GM15510 (cell line): Measurements from ENCODE around the gene IZUMO4.

Experiments
- POLR2A ChIP-seq: IDR thresholded peaks from 3 replicates; pipeline ENCODE4 v1.6.1; 2011; ENCODE audit warnings: borderline replicate concordance; ENCODE audit not compliant: insufficient read length; ENCODE audit errors: extremely low read depth

IZUMO4 gene

DNA sequence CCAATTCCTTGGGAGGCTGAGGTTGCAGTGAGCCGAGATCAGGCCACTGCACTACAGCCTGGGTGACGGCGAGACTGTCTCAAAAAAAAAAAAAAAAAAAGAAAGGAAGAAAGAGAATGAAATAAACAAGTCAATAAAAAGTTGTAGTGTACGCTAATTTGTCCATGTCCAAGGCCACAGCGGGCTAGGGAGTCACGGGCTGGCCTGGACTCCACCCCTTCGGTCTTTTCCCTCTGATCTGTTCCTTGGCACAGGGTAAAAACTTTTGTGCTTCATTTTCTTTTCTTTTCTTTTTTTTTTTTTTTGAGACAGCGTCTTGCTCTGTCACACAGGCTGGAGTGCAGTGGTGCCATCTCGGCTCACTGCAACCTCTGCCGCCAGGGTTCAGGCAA is 26.3 kb upstream of the IZUMO4 start:
- no peak for TF ChIP-seq POLR2A

DNA sequence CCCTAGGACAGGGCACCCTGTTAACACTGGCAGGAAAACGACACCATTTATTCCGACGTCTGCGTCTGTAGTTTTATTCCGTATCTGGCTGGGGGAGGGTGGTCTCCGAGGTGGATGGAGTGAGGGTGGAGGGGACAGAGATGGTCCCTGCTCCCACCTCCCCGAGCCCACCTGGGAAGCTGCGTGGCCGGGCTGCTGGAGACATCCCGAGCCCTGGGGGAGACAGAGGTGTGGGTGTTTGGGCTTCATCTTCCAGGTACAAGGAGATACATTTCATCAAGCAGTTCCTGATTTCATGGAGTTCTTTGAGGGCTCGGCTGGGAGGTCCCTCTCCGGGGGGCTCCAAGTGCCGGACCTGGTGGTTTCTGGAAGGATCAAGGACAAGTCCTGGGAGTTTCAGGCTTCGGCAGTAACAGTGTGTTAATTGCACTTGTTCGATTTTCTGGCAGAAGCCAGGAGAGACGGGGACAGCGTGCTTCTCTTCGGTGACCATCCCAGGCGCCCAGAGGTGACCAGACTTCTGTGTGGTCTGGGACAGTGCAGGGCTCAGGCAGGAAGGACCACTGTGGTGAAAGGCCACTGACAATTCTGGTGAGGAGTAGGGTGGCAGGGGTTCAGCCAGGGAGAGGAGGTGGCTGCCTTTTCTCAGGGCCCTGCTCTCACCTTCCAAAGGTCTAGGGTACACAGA is 25.6 kb upstream of the IZUMO4 start:
- TF ChIP-seq POLR2A = no peak

DNA sequence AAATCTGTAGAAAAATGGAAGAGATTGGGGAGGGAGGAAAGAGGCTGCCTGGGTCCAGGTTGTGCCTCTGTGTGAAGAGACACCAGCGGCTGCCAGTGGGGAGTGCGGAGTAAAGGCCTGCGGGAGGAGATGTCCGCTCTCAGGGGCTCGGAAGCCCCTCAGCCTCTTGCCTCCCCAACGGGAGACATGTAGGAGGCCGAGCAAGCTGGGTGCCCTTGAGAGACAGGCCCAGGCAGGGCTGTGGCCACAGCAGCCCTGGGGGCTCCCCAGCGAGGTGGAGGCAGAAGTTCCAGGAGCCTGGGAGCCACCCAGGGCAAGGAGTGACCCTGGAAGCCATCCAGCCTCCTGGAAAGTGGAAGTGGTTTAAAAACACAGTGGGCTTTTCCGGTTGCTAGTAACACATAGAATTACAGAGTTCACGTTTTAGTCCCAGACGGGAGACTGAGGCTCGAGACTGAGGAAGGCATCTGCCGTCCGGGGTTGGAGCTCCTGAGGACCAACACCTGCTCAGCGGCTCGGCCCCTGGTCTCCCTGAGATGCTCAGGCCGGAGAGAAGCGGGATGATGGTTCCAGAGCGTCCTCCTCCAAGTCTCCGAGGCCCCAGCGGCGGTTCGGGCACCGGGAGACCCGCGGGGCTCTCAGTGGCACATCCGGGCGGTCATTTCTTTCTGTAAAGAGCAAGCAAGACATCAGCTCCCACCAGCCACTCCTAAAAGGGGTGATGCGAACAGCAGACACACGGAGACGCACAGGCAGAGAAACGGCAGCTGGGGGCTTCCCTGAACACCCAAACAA is 23.8 kb upstream of the IZUMO4 start:
- TF ChIP-seq POLR2A = no peak

DNA sequence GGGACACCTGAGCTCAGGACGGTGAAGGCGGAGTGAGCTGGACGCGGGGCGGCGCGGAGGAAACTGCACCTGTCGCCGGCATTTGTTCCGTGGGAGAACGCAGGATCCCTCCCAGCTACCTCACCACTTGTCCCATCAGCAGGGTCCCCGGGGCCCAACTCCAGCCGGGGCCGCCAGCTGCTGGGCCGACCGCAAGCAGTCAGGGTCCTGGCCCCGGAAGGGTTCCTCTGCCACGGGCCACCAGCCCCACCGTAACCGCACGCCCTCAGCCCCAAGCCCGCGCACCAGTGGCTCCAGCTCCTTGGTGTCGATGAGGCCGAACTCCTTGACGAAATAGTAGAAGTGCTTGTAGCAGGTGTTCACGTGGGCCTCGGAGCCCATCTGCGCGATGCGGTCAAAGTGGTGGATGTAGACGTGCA is 20.2 kb upstream of the IZUMO4 start:
- no peak for TF ChIP-seq POLR2A

DNA sequence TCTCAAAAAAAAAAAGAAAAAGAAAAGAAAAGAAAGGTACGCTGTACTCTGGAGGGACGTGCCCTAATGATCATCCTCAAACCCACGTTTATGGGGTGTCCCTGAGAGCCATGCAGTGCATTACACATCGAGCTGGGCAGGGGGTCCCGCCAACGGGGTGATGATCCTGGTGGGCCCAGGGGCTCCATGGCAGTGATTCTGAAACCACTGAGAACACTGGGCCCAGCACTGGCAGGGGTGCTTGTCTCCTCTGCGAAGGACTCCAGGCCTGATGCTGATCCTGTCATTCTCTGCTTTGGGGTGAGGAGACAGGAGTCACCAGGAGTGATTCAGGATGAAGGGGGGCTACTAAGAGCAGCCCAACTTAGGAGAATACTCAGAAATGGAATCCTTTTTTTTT is 19.3 kb upstream of the IZUMO4 start:
- peak; percentile 8 for TF ChIP-seq POLR2A

DNA sequence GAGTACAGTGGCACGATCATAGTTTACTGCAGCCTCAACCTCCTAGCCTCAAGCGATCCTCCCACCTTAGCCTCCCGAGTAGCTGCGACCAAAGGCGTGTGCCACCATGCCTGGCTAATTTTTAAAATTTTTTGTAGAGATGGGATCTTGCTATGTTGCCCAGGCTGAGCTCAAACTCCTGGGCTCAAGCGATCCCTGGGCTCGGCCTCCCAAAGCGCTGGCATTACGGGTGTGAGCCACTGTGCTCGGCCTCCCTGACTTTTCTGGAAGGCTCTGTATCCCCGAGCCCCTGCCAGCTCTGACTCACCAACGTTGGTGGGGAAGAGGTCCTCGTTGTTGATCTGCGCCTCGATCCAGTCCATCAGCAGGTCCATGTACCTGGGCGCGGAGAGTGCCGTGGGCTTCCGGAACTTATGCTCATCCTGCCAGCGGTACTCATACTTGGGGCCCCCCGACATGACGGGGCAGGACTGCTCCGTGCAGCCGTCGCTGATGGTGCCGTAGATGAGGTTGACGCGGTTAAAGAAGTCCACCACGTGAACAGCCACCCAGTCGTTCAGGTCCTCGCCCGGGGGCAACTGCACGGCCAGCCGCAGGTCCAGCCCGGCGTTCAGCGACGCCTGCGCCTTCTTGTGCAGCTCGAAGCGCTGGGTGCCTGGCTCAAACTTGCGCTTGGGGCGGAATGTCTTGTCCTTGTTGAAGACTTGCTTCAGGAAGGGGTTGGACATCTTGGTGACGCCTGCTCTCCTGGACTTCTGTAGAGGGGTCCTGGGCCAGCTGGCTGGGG is 18.7 kb upstream of the IZUMO4 start:
- TF ChIP-seq POLR2A = no peak

DNA sequence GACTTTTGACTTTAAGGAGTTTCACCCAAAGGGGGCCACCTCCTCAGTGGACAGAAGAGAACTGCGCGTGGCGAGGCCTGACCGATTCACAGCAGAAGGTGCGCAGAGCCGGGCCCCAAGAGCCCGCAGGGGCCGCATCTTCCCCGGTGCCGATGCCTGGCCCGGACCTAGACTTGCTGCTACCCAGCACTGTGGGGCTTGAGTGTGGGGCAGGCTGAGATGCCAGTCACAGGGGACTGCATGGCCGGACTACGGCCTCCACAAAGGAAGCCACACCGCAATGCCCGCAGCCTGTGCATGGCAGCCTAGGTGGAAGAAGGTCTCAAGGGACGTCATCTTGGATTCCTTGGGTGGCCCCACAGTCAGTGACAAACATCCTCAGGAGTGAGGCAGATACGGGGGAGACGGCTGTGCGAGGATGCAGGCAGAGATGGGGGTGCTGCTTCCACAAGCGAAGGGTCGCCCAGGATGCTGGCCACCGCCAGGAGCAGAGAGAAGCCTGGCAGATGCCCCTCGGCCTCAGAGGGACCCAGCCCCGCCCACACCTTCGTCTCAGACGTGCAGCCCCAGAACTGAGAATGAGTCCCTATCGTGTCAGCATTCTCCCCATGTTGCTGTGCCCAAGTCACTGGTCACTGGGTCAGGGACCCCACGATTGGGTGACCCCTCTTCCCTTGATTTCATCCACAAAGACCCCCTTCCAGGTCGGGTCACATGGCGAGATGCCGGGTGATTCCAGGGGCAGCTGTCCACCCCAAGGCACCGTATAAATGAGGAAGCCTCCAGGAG is 17.4 kb upstream of the IZUMO4 start:
- no peak for TF ChIP-seq POLR2A

DNA sequence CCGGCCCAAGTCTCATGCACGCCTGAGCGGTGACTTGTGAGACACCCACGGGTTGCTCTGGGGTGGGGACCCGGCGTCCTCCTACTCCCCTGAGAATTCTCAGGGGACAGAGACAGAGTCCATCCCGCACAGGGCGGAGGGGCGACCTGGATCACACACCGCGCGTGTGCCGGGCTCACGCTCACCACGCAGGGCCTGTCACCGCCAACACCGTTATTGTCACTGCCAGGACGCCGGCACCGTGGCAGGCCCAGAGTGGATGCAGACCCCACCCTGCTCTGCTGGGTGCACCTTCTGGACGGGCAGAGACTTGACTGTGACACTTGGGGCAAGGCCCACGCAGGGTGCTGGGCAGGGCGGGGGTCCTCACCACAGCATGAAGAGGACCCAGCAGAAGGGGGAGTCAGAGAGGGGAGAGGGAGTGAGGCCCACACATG is 16.8 kb upstream of the IZUMO4 start:
- TF ChIP-seq POLR2A = no peak

DNA sequence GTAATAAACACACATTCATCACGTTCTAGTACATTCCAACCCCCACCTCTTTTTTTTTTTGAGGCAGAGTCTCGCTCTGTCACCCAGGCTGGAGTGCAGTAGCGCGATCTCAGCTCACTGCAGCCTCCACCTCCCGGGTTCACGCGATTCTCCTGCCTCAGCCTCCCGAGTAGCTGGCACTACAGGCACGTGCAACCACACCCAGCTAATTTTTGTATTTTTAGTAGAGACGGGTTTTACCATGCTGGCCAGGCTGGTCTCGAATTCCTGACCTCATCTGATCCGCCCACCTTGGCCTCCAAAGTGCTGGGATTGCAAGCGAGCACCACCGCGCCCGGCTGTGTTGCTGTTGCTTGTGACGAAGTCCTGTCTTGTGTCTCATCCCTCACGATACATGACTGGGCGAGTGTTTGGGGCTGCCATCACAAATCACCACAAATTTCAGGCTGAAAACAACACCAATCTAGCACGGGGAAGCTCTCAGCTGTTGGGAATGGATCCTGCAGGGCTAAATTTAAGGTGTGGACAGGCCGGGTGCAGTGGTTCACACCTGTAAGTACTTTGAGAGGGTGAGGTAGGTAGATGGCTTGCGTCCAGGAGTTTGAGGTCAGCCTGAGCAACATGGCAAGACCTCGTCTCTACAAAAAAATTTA is 16.3 kb upstream of the IZUMO4 start:
- no peak for TF ChIP-seq POLR2A

DNA sequence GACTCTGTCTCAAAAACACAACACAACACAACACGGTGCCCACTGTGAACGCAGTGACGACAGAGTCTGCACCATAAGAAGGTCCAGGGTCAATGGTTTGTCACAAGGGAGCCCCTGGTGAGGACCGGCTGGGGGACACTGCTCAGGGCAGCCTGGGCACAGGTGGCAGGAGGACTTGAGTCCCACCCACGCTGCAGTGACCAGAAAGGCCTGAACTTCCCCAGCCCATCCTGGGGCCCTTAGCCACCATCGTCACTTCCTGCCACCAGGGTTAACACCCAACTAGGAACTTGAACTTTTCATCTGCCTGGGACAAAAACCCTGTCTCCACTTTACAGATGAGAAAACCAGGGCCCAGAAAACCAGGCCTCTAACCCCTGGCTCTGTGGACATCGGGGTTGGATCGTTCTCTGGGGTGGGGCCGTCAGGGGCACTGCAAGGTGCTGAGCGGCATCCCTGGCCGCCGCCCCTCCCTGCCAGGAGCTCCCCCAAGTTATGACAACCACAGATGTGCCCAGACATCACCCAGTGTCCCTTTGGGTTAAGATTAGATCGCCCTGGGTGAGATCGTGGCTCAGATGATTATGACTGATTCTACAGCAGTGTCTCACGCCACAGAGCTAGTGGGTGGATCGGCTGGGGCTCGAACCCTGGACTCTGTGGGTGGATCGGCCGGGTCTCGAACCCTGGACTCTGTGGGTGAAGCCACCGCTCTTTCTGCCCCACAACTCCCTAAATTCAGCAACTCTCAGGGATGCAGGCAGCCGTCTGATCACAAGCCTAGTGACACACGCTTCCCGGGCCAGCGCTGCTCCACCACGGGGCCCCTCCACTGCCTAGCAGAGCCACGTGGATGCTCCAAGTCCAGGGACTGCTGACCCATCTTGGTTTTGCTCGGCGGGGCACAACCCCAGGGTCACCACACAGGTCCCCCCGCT is 14.6 kb upstream of the IZUMO4 start:
- peak; percentile 40 for TF ChIP-seq POLR2A

DNA sequence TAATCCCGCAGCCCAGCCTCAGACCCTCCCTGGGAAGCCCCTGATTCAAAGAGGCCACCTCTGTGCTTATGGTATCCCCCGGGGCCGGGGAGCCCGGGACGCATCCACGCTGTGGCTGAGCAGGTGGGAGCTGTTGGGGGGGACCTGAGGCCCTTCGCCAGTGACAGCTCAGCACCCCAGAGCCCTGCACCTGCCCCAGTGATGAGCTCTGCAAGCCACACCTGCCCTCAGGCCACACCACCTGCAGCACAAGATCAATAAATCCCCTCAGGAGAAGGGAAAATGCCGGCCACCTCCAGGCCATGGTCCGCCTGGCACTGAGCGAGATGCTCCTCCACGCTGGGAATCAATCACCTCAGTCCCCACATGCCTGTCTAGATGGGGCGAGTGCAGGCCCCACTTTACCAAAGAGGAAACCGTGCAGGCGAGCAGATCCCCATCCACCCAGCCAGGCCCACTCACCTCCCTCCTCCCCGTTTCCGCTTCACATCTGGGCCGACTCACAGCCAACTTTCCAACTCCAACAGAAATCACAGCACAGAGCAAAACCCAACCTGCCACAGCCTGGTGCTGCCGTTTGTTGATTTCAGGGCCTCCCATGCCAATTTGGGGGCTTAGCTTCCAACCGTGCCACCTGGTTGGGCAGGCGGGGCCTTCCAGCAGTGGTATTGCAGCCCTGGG is 13.4 kb upstream of the IZUMO4 start:
- TF ChIP-seq POLR2A = peak; percentile 62

DNA sequence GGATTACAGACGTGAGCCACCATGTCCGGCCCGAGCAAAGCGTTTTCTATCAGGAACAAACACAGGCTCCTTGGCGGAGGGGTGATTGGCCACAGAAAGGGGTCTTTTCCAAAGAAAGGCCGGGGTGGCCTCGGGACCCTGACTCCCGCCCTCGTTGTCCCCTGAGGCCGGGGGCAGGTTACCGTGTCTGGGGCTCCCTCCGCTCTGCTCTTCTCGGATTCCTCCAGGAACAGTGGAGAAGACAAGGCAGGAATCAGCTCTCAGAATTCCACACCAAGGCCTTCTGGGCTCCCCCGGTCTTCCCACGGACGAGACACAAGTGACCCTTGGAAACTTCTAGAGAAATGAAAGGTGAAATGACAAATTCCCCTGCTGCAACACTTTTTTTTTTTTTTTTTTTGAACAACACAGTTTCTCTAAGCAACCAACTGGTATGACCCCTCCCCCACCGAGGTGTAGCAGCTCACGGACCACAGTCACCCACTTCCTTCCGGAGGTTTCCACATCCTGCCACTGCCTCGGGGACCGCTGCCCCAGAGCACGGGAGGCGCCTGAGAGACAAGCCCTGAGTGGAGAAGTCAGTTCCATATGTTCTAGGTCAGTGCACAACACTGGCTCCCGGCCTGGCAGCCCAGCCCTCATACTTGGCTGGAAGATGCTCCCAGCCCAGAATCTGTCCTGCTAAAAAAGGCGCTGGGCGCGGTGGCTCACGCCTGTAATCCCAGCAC is 11.6 kb upstream of the IZUMO4 start:
- peak; percentile 88 for TF ChIP-seq POLR2A
